HK-2 (cell line): Measurements from ENCODE around the gene AQP3.
"Not testable (repeated sequence)": the region's sequence is repeated elsewhere in the genome, so short reads cannot be mapped to it uniquely, and the experiment has no call there.

Experiments
- DNase-seq: peaks from one replicate; pipeline ENCODE4 v3.0.0-alpha.2; 2018; ENCODE audit not compliant: unreplicated experiment

AQP3 gene

GRCh38 chr9:33465096-33465495 is 17.7 kb upstream of the AQP3 start:
- no peak for DNase-seq

DNA sequence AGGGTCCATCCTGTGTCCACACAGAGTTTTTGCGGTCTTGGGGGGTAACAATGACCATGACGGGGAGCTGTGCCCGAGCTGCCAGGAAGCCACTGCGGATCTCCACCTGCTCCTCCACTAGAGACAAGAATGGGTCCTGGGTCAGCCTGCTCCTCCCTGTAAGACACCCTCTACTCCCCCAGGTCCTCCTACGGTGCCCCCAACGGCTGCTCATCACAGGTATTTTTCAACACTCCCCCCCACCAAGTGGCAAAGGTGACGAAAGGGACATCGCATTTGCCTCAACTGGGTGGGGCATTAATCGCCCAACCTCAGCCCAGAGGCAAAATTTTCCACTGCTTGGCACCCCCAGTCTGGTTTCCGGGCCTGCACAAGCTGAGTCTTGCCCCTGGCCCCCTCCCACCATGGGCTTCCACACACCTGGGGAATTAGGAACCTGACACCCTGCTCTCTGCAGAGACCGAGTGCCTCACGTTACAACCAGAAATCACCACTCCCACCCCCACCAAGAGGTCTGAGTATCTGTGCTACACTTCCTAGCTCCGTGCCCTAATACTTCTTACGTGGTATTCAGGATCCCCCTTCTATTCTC is 16.7 kb upstream of the AQP3 start:
- no peak for DNase-seq

DNA sequence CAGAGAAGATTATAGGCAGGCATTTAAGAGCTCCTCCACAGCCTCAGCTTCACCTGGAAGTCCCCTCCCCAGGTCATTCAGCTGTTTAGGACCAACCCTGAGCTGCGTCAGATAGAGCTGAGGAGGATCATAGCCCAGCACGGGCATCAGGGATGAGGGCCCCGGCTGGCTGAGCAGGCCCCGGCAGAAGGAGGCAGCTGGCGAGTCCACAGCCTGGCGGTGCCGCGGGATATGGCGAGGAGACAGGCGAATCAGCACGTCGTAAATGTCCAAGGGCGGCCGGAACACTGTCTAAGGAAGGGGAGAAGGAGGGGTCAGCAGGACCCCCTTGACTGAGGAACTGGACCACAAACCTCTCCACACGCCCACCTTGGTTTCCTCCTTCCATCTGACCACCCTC is 15.8 kb upstream of the AQP3 start:
- DNase-seq: no peak

DNA sequence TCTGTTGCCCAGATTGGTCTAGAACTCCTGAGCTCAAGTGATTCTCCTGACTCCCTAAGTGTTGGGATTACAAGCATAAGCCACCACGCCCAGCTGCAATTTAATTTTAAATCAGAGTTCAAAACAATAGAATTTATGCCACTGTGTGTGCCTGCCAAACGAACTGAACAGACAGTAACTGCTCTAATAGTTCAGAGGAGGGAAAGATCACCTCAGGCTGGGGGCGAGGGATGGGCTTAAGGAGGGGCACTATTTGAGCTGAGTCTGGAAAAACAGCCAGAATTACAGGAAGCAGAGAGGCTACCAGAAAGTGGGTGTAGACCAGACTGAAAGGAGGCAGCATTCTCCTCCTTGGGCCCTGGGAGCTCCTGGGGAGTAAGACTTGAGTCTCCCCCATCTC is 14.1 kb upstream of the AQP3 start:
- no peak for DNase-seq

GRCh38 chr9:33460854-33461253 is 13.5 kb upstream of the AQP3 start:
- no peak for DNase-seq

DNA sequence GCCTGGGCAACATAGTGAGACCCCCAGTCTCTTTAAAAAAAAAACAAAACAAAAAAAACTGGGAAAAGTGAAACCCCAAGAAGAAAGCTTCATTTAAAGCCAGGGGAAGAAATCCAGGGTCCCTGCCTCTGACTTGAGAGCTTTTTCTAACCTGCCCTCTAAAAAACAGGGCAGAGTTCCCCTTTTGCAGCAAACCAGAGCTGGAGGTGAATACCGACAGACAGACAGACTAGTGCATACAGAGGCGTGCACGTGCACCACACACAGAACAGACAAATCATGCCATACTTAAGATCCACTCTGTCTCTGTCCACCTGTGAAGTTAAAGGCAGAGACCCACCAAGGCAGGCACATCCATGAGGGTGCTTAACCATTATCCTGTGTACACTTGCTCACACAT is 11.7 kb upstream of the AQP3 start:
- DNase-seq: no peak

GRCh38 chr9:33458444-33458843 is 11.1 kb upstream of the AQP3 start:
- DNase-seq: peak; percentile 33

- no peak for DNase-seq
Observed at GRCh38 chr9:33455945-33456344, 8.6 kb upstream of the AQP3 start.

GRCh38 chr9:33455456-33455855 is 8.1 kb upstream of the AQP3 start:
- DNase-seq: not testable (repeated sequence)

GRCh38 chr9:33454661-33455026 is 7.3 kb upstream of the AQP3 start:
- DNase-seq: not testable (repeated sequence)

DNA sequence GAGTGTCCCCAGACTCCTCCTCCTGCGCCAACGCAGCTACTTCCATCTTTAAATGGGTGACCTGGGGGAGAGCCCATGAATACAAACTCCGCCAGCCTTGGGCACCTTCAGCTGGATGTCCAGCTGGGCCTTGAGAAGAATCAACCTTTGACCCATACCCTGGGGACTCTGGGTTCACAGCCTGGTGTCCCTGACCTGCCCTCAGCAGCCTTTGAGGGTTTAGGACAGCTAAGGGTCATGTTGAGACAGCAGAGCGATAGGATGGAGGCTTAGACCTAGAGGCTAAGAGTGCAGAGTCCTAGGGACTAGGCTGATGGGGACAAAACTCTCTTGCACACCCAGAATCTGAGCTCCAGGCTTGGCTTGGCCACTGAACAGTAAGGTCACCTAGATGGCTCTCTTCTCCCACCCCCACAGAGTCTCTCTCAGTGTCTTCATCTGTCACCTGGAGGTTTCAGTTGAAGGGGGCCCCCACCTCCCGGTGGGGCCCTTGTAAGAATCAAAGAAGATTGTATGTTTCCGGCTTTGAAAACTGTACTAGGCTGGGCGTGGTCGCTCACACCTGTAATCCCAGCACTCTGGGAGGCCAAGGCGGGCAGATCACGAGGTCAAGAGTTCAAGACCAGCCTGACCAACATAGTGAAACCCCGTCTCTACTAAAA is 6.7 kb upstream of the AQP3 start:
- no peak for DNase-seq

GRCh38 chr9:33453286-33453860 is 6.0 kb upstream of the AQP3 start:
- DNase-seq: no peak

DNA sequence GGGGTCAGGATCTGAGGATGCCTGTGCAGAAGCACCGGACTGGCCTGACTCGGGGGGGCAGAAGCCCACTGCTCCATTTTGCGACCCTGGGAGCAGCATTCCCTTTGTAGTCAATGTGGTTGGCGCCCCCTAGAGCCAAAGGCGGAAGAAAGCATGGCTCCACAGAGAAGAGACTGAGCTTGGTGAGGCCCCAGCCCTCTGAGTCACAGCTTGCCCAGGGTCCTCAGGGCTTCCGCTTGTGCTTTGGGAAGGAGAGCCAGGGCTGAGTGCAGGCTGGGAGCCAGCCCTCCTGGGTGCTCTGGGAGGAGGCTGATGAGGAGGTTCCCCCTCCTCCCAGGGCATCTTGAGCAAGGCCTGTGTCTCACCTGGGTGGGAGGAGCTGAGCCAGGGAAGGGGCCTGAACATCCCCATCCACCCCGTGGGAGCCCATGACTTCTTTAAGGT is 5.5 kb upstream of the AQP3 start:
- peak; percentile 75 for DNase-seq

- DNase-seq: no peak
Observed at GRCh38 chr9:33450621-33451146, 3.3 kb upstream of the AQP3 start.

DNA sequence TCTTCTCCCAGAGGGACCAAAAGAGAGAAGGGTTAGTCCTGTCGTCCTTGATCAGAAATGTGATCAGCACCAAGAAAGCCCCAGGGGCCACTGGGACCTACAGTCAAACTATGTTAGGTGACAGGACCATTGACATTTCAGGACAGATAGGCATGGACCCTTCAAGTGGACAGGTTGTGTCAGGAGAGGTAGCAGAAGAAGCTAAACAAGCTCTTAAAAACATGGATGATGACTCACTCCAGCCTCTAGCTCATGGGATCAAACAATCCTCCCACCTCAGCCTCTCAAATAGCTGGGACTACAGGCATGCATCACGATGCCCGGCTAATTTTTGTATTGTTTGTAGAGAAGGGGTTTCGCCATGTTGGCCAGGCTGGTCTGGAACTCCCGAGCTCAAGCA is 2.3 kb upstream of the AQP3 start:
- DNase-seq: no peak

DNA sequence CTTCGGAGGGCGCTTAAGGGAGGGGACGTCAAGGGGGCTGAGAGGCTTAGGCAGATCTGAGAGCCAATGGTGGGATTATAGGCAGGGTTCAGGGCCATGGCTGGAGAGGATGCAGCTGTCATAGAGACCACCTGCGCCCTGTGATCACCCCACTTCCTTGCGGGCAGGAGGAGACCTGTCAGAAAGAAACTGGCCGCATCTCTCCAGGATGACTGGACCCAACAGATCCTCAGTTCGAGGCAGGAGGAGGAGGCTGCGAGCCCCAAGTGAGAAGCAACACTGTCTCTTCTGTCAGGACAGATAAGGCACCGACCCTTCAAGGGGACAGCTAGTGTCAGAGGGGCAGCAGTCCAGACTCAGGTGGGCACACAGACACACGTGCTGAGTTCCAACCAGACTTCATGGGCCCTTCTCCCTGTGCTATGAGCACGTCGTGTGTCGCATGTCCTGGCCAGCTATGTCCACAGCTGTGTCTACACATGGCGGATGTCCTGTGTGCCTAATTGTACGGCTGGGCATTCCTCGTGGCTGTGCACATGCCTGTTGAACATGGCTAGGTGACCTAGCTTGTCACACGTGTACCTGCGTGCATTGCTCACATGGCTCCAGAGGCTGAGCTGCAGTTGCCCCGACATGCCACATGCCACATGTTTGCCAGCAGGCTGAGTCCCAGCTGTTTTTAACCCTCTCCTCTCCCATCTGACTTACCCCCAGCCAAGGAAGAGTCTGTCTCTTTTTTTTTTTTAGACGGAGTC is 583 bp upstream of the AQP3 start:
- no peak for DNase-seq

GRCh38 chr9:33446240-33446945 is 1.0 kb downstream of the AQP3 start:
- DNase-seq: no peak

DNA sequence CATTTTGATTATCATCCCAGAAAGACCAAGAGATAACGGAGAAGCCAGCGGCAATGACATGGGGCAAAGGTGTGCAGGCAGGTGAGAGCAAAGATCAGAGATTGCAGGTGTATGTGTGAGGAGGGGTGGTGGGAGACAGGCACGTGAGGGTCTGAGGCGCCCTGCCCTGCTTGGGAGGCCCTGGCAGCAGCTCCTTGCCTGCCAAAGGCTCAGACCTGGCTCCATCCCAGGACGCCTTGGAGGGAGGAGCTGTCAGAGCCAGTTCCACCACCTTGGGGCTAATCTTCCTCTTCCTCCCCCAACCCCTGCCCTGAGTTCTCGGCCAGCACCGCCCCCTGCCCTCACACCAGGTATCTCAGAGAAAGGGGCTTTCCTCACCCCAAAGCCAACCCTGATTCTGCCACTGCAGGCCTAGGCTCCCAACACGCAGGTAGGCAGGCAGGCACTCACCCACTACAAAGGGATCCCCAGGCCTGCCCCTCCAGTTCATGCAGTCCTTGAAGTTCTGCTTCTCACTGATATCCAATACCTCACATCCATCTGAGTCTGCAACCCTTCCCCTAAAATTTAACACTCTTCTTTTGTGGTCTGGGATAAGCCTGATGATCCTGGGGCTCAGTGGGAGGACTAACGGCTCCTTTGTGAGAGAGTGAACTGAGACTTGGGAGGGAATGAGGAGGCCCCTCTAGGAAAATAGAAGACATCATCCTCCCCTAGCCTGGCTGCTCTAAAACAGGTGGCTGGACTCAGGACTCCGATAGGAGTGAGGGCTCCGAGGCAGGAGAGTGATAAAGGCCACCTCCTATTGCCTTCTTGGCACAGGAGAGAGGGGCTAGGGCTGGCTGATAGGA is 1.8 kb downstream of the AQP3 start:
- DNase-seq: no peak

DNA sequence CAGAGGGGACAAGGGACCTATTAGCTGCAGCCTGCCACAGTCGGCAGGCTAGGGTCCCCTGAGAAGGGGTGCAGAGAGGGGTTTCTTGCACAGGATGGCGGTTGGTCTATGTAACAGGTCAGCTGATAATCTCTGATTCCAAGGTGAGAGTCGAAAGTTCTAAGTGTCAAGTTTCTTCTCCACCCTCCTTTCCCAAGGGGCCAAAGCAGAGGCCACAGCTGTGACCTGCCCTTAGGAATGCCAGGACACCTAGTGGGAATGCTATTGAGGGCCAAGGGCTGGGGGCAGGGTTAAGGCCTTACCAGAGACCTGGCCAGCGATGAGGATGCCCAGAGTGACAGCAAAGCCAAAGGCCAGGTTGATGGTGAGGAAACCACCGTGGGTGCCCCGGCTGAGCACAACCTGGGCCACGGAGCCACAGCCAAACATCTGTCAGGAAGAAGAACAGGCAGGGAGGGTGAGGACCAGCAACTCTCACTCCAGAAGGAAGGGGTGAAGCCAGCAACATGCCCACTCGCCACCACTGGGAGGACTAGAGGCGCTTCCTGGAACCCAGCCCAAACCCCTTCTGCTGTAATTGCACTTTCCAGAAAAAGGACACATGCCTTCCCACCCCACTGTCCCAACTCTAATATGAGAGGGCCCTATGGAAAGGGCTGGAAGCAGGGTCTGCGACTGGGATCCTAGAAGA is 3.8 kb downstream of the AQP3 start:
- no peak for DNase-seq

DNA sequence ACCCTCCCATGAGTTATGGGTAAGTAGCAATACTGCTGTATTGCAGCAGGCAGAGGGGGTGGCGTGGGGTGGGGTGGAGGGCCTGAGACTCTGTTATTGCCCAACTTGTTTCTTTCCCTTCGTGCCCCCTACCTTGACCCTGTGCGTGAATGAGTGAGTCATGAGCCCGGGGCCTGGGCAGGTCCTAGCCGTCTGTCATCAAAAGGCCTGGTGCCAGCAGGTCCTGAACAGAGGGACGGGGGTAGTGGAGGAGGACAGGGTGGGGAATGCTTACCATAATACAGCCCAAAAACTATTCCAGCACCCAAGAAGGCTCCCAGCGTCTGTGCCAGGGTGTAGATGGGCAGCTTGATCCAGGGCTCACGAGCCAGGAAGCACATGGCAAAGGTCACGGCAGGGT is 4.3 kb downstream of the AQP3 start:
- DNase-seq: no peak
